AG04449 (cell line): ENCODE results near the gene GPN2.

Experiments used
- CTCF ChIA-PET: fragments of 350-600 bp; formaldehyde crosslinking; extraction: SDS; loops from one replicate; lab custom pipeline; 2021; ENCODE audit warnings: antibody characterized with exemption; lab: Yijun Ruan, JAX
- POLR2A ChIA-PET: fragments of 400-600, 350-600 bp; formaldehyde crosslinking; extraction: SDS; loops from one replicate; lab custom pipeline; 2020; ENCODE audit warnings: antibody characterized with exemption, inconsistent platforms; lab: Yijun Ruan, JAX
- DNase-seq: peaks from one replicate; pipeline ENCODE4 v3.0.0-alpha.2; 2010; ENCODE audit warnings: low read depth, low spot score
- H3K4me3 ChIP-seq: 2 replicates; pipeline ENCODE4 v1.5.1; 2011; ENCODE audit warnings: low read depth, mild to moderate bottlenecking, control low read depth, low read length
- CTCF ChIP-seq: IDR thresholded peaks from one replicate; pipeline ENCODE4 v1.5.1; 2011; ENCODE audit warnings: mild to moderate bottlenecking, moderate library complexity, low read length, control low read depth, inconsistent platforms; ENCODE audit not compliant: insufficient read depth; ENCODE audit errors: missing control alignments

Gene GPN2

GRCh38 chr1:26833432-26834405, 56.4 kb downstream of the GPN2 start:
- DNase-seq, result no peak
- ChIA-PET CTCF (interaction anchor here (1.2 to 1.9 kb wide), 4 partner anchors 8 to 236 kb away, joined by 3 to 10 read pairs (median 4); partner anchors contain the start of gene ZDHHC18), POLR2A (no interaction called here)

DNA sequence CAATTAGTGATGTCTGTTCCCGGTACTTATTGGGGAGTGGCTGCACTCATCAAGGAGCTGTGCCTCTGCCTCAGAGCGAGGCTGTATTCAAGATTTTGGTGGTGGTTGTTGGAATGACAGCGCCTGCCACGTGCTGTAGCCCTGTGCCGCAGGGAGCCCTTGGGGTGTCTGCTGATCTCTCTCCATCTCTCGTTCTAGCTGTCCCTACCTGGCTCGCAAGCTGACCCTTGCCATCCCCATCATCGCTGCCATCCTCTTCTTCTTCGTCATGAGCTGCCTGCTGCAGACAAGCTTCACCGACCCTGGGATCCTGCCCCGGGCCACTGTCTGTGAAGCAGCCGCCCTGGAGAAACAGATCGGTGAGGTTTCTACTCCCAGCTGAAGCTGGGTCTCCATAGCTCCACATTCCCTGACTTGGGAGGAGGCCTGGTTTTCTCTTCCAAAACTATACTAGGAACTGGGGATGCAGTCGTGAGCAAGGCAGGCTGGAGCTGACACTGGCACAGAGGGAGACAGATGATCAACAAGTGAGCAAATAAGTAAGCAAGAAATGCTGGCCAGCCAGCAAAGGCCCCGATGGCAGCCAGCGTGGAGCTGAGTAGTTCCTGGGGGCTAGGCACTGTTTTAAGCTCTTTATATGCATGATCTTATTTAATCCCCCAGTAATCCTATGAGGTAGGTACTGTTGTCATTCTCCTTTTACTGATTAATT, 57.7 kb downstream of the GPN2 start:
- no peak overlapping the region for H3K4me3 ChIP-seq
- no peak for DNase-seq
- TF ChIP-seq CTCF, result no peak
- ChIA-PET POLR2A (no interaction called here), CTCF (interaction anchor here (1.0 to 1.6 kb wide), 4 partner anchors 22 to 234 kb away, joined by 3 to 7 read pairs (median 4); no protein-coding TSS in a partner anchor)

More at GRCh38 chr1:26833432-26834405, 56.4 kb downstream of the GPN2 start:
- TF ChIP-seq CTCF, result no peak
- H3K4me3 ChIP-seq, result no peak overlapping the region

- TF ChIP-seq CTCF, result no peak
- ChIA-PET POLR2A (no interaction called here), CTCF (interaction anchor here (0.8 to 1.9 kb wide), 8 partner anchors 21 to 229 kb away, joined by 3 to 10 read pairs (median 4); no protein-coding TSS in a partner anchor)
- no peak overlapping the region for H3K4me3 ChIP-seq
- DNase-seq, result no peak
Measured at GRCh38 chr1:26831546-26832248, 58.4 kb downstream of the GPN2 start.

DNA sequence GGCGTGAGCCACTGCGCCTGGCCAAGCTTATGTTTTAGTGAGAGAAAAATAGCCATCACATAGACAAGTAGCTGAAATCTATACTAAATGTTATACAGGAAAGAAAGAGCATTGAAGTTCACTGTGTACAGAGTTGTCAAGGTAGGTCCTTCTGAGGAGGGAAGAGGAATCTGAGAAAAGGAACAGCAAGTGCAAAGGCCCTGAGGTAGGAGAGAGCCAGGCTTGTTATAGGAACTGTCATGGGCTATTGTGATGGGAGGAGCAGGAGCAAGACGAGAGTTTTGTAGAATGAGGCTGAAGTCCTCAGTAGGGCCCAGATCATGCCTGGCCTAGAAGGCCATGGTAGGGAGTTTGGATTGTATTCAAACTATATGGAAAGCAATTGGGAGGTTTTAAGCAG, 59.0 kb downstream of the GPN2 start:
- ChIA-PET CTCF (interaction anchor here (0.7 to 1.9 kb wide), 13 partner anchors 15 to 232 kb away, joined by 3 to 10 read pairs (median 3); no protein-coding TSS in a partner anchor), POLR2A (no interaction called here)
- DNase-seq, result no peak
- TF ChIP-seq CTCF, result no peak
- H3K4me3 ChIP-seq, result no peak overlapping the region

GRCh38 chr1:26829184-26829911, 60.7 kb downstream of the GPN2 start:
- no peak for DNase-seq
- TF ChIP-seq CTCF, result no peak
- CTCF ChIA-PET, result interaction anchor here (1.3 to 2.3 kb wide), 3 partner anchors 21 to 227 kb away, joined by 3 to 15 read pairs (median 10); no protein-coding TSS in a partner anchor
- POLR2A ChIA-PET, result no interaction called here
- no peak overlapping the region for H3K4me3 ChIP-seq
